SK-N-SH (cell line): Measurements from ENCODE around the gene KRTAP9-1. TPM values are rescaled to one million over a fixed set of nuclear protein-coding genes. Genes with fewer than 3 reads are reported as not detected.

ENCODE experiments used
- CTCF ChIA-PET: fragments of 300-600, 350-600 bp; formaldehyde crosslinking; extraction: SDS; loops from one replicate; lab custom pipeline; 2021; lab: Yijun Ruan, JAX
- POLR2A ChIA-PET: fragments of 350-600 bp; sonication (Branson Sonifier 250); formaldehyde crosslinking; extraction: SDS; loops from one replicate; lab custom pipeline; 2020; ENCODE audit warnings: antibody characterized with exemption, inconsistent platforms; lab: Yijun Ruan, JAX
- DNase-seq: peaks from one replicate; pipeline ENCODE4 v3.0.0; 2012
- H2AFZ ChIP-seq: fragments of 200-600 bp; sonication (generic); 2 replicates; pipeline ENCODE4 v1.8.1; 2016; ENCODE audit warnings: antibody characterized with exemption, mild to moderate bottlenecking, low read depth
- H3F3A ChIP-seq: fragments of 200-600 bp; sonication (generic); replicated peaks from 2 replicates; pipeline ENCODE3; 2016; ENCODE audit warnings: antibody characterized with exemption, mild to moderate bottlenecking; ENCODE audit not compliant: insufficient read depth
- H3K27ac ChIP-seq, 2 experiments: fragments of 200-500 bp in 1 of 2; fragments of 200-600 bp in 1 of 2; sonication (Bioruptor generic) in 1 of 2; sonication (generic), shearing (Covaris generic) in 1 of 2; 2 replicates each; pipeline versions ENCODE4 v1.5.1 to v1.6.1; 2014 to 2016; ENCODE audit warnings: low read depth in 2 of 2, inconsistent platforms in 1 of 2, low read length in 1 of 2, mild to moderate bottlenecking in 1 of 2, mixed read lengths in 1 of 2
- H3K27me3 ChIP-seq: fragments of 200-600 bp; sonication (generic), shearing (Covaris generic); 2 replicates; pipeline ENCODE4 v1.6.1; 2016; ENCODE audit warnings: mixed run types; ENCODE audit not compliant: insufficient read depth
- H3K36me3 ChIP-seq, 2 experiments: fragments of 200-500 bp in 1 of 2; fragments of 200-600 bp in 1 of 2; sonication (Bioruptor generic) in 1 of 2; sonication (generic) in 1 of 2; replicated peaks in 1 of 2; 2 replicates each; pipeline versions ENCODE3 to v1.5.1; 2014 to 2016; ENCODE audit warnings: low read length in 1 of 2, mild to moderate bottlenecking in 1 of 2; ENCODE audit not compliant: insufficient read depth in 2 of 2, control insufficient read depth in 1 of 2
- H3K4me1 ChIP-seq, 2 experiments: fragments of 200-500 bp in 1 of 2; fragments of 200-600 bp in 1 of 2; sonication (Bioruptor generic) in 1 of 2; sonication (generic), shearing (Covaris generic) in 1 of 2; 2 replicates each; pipeline versions ENCODE4 v1.5.1 to v1.6.1; 2014 to 2016; ENCODE audit warnings: low read depth in 1 of 2, low read length in 1 of 2, mixed run types in 1 of 2; ENCODE audit not compliant: insufficient read depth in 2 of 2, control insufficient read depth in 1 of 2
- H3K4me2 ChIP-seq: fragments of 200-600 bp; sonication (generic), shearing (Covaris generic); 2 replicates; pipeline ENCODE4 v1.6.1; 2017; ENCODE audit warnings: mixed run types
- H3K4me3 ChIP-seq, 2 experiments: fragments of 200-500 bp in 1 of 2; fragments of 200-600 bp in 1 of 2; sonication (Bioruptor generic) in 1 of 2; sonication (generic), shearing (Covaris generic) in 1 of 2; 2 replicates each; pipeline versions ENCODE4 v1.5.1 to v1.8.1; 2014 to 2016; ENCODE audit warnings: low read depth in 2 of 2, inconsistent platforms in 1 of 2, low read length in 1 of 2, mild to moderate bottlenecking in 1 of 2, mixed read lengths in 1 of 2, moderate library complexity in 1 of 2
- H3K79me2 ChIP-seq: fragments of 200-600 bp; sonication (generic); 2 replicates; pipeline ENCODE4 v1.8.1; 2017; ENCODE audit warnings: mild to moderate bottlenecking; ENCODE audit not compliant: insufficient read depth
- H3K9ac ChIP-seq: fragments of 200-600 bp; sonication (generic); 2 replicates; pipeline ENCODE4 v1.6.1; 2017; ENCODE audit warnings: mixed run types
- H3K9me2 ChIP-seq: fragments of 200-600 bp; sonication (generic); 2 replicates; pipeline ENCODE4 v1.6.1; 2017; ENCODE audit warnings: mixed run types
- H3K9me3 ChIP-seq: fragments of 200-600 bp; sonication (generic); 2 replicates; pipeline ENCODE4 v1.6.1; 2017; ENCODE audit warnings: mixed run types, mild to moderate bottlenecking, moderate library complexity
- H4K20me1 ChIP-seq: fragments of 200-600 bp; sonication (generic); 2 replicates; pipeline ENCODE4 v1.6.1; 2017; ENCODE audit warnings: mild to moderate bottlenecking, mixed run types; ENCODE audit not compliant: insufficient read depth
- EZH2phosphoT487 ChIP-seq: fragments of 200-600 bp; sonication (generic); IDR thresholded peaks from 2 replicates; pipeline ENCODE4 v1.6.1; 2017; ENCODE audit warnings: low read depth, mixed run types, mild to moderate bottlenecking, antibody characterized with exemption, moderate library complexity, borderline replicate concordance
- FOSL2 ChIP-seq: IDR thresholded peaks from 2 replicates; pipeline ENCODE4 v1.4.0; 2012; ENCODE audit warnings: low read depth, mild to moderate bottlenecking, moderate library complexity, borderline replicate concordance
- JUND ChIP-seq: IDR thresholded peaks from 2 replicates; pipeline ENCODE4 v1.4.0; 2012
- RCOR1 ChIP-seq: fragments of 150-350 bp; IDR thresholded peaks from 2 replicates; pipeline ENCODE4 v1.6.1; 2017; ENCODE audit warnings: antibody characterized with exemption, low read length
- REST ChIP-seq: IDR thresholded peaks from 2 replicates; pipeline ENCODE4 v1.6.1; 2012; ENCODE audit warnings: mild to moderate bottlenecking, low read depth, low read length, moderate library complexity
- RFX5 ChIP-seq: IDR thresholded peaks from 2 replicates; pipeline ENCODE4 v1.6.1; 2012; ENCODE audit warnings: mild to moderate bottlenecking, improper control_type of control experiment, low read length
- TAF1 ChIP-seq: IDR thresholded peaks from 2 replicates; pipeline ENCODE4 v1.6.1; 2012; ENCODE audit warnings: low read depth, mild to moderate bottlenecking, low read length, moderate library complexity, borderline replicate concordance
- YY1 ChIP-seq: IDR thresholded peaks from 2 replicates; pipeline ENCODE4 v1.4.0; 2012; ENCODE audit warnings: low read depth, mild to moderate bottlenecking
- WGBS: methylation state at CpG from one replicate; pipeline ENCODE4 v1.1.6; 2017; ENCODE audit warnings: low lambda C conversion rate; 5-methylcytosine and 5-hydroxymethylcytosine counted together
- polyA plus RNA-seq, 3 experiments: library from polyadenylated mRNA; depleted of rRNA; stranded (reverse); fragments of >200 nt; gene quantifications; 2 replicates each; pipeline ENCODE4 v1.2.3, GENCODE V29; 2012

KRTAP9-1 gene
- polyA plus RNA-seq, 1 of the 3 experiments (the other 2 are of a cell fraction), result not detected

DNA sequence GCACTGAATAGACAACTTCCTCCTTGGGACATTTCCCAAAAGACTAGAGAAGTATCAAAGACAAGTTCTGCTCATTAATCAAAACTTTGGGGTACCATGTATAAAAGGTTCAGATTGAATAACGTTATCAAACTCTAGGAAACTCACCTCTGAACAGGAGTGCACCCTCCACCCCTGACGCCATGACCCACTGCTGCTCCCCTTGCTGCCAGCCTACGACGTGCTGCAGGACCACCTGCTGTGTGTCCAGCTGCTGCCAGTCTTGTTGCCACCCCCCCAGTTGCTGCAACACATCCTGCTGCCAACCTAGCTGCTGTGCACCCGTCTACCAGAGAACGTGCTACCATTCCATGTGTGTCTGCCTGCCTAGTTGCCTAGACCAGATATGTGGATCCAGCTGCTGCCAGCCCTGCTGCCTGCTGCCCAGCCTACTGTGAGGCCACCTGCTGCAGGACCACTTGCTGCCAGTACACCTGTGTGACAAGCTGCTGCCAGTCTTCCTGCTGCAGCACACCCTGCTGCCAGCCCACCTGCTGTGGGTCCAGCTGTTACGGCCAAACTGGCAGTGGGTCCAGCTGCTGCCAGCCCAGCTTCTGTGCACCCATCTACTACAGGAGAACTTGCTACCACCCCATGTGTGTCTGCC lies 23.0 kb downstream of the KRTAP9-1 start:
- DNase-seq, result no peak
- Histone ChIP-seq H3K36me3 (peaks cover 0 to 3% of the 10 kb centered on the region in 2 experiments), H3F3A (no peaks in the 10 kb centered on the region), H4K20me1 (no peaks in the 10 kb centered on the region), H3K4me2 (no peak overlapping the region), H3K4me1 (no peaks in the 10 kb centered on the region), H3K9me2 (0 out of 2 replicates have a peak, but pooled peaks cover 6% of the 10 kb centered on the region), H2AFZ (no peak overlapping the region), H3K9ac (no peak overlapping the region), H3K79me2 (no peaks in the 10 kb centered on the region), H3K9me3 (no peaks in the 10 kb centered on the region), H3K4me3 (no peak overlapping the region), H3K27ac (no peak overlapping the region), H3K27me3 (peaks cover 46% of the 10 kb centered on the region; the same call in 1 of the 2 replicates)
- POLR2A ChIA-PET, result no interaction called here
- CTCF ChIA-PET, result no interaction called here
- WGBS, result 12% methylated on average over 2 of the region's 7 CpGs
- TF ChIP-seq RCOR1, result no peak
- TF ChIP-seq, all 33 proteins: peak for 0

DNA sequence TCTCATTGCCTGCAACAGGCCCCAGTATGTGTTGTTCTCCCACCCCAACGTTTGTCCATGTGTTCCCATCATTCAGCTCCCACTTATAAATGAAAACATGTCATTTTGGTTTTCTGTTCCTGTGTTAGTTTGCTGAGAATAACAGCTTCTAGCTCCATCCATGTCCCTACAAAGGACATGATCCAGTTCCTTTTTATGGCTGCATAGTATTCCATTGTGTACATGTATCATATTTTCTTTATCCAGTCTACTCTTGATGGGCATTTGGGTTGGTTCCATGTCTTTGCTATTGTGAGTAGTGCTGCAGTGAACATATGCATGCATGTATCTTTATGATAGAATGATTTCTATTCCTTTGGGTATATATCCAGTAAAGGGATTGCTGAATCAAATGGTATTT lies 26.0 kb downstream of the KRTAP9-1 start:
- H3K27ac ChIP-seq, result no peak overlapping the region
- H3K27me3 ChIP-seq, result peaks cover 44% of the 10 kb centered on the region; the same call in 1 of the 2 replicates
- 18% methylated on average over 1 of the region's 1 CpG for whole genome bisulfite sequencing
- H3K36me3 ChIP-seq, result no peaks in the 10 kb centered on the region
- no peaks in the 10 kb centered on the region for H4K20me1 ChIP-seq
- ChIA-PET CTCF (no interaction called here), POLR2A (no interaction called here)
- no peak for DNase-seq
- H3K79me2 ChIP-seq, result no peaks in the 10 kb centered on the region
- H3K4me2 ChIP-seq, result no peak overlapping the region
- H3K4me1 ChIP-seq, result no peaks in the 10 kb centered on the region
- no peaks in the 10 kb centered on the region for H3K9me3 ChIP-seq
- no peak overlapping the region for H2AFZ ChIP-seq
- H3K9ac ChIP-seq, result no peak overlapping the region
- no peak overlapping the region for H3K4me3 ChIP-seq
- H3F3A ChIP-seq, result no peaks in the 10 kb centered on the region
- TF ChIP-seq FOSL2 (no peak), JUND (no peak), RFX5 (no peak), YY1 (no peak), TAF1 (no peak), REST (no peak), EZH2phosphoT487 (no peak)
- TF ChIP-seq, all 33 proteins: peak for 0
- H3K9me2 ChIP-seq, result no peaks in the 10 kb centered on the region
